BJ (cell line): ENCODE measurements around the gene CAMKMT. TPM values are rescaled to one million over a fixed set of nuclear protein-coding genes. Genes with fewer than 3 reads are reported as not detected.

Experiments
- CTCF ChIA-PET: fragments of 350-600 bp; formaldehyde crosslinking; extraction: SDS; loops from one replicate; lab custom pipeline; 2021; ENCODE audit warnings: antibody characterized with exemption, inconsistent platforms; lab: Yijun Ruan, JAX
- POLR2A ChIA-PET: fragments of 300-600 bp; sonication (Branson Sonifier 250); formaldehyde crosslinking; extraction: SDS; loops from one replicate; lab custom pipeline; 2021; ENCODE audit warnings: antibody characterized with exemption; lab: Charles Lee
- DNase-seq: peaks from one replicate; pipeline ENCODE4 v3.0.0-alpha.2; 2011; ENCODE audit warnings: low read depth
- H3K27me3 ChIP-seq: 2 replicates; pipeline ENCODE4 v1.6.0; 2011; ENCODE audit warnings: low read length; ENCODE audit not compliant: control insufficient read depth, insufficient read depth
- H3K36me3 ChIP-seq: 2 replicates; pipeline ENCODE4 v1.5.1; 2011; ENCODE audit warnings: low read length; ENCODE audit not compliant: control insufficient read depth, insufficient read depth
- H3K4me3 ChIP-seq: 2 replicates; pipeline ENCODE4 v1.5.1; 2011; ENCODE audit warnings: low read depth, mild to moderate bottlenecking, control low read depth, low read length
- polyA plus RNA-seq: library from polyadenylated mRNA; depleted of rRNA; stranded (reverse); fragments of >200 nt; gene quantifications from 2 replicates; pipeline ENCODE4 v1.2.3, GENCODE V29; 2011
- TF ChIP-seq, protein P1 (sequence below): IDR thresholded peaks from 2 replicates; pipeline ENCODE4 v1.5.1; 2011; ENCODE audit warnings: low read depth, mild to moderate bottlenecking, control low read depth, inconsistent platforms, low read length, moderate library complexity; ENCODE audit not compliant: insufficient read depth

CAMKMT gene
- polyA plus RNA-seq, 1 experiment = 2.0 TPM

DNA sequence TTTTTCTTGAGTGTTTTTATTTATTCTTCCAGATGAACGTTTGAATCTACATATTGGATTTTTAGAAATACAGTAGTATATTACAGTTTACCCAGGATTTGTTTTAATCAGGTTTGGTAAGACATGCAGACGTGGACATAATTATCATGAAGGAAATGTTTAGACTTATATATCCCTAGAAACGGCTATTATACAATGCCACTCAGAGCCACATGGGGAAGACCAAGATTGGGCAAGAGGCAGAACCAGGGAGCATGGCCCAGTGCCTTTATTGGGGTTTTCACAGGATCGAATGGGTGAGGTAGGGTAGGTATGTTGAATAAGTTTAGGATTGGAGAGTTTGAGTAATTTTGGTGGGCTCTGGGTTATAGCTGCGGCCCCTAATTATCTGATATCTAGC is 212.2 kb downstream of the CAMKMT start:
- TF ChIP-seq, protein P1, sequence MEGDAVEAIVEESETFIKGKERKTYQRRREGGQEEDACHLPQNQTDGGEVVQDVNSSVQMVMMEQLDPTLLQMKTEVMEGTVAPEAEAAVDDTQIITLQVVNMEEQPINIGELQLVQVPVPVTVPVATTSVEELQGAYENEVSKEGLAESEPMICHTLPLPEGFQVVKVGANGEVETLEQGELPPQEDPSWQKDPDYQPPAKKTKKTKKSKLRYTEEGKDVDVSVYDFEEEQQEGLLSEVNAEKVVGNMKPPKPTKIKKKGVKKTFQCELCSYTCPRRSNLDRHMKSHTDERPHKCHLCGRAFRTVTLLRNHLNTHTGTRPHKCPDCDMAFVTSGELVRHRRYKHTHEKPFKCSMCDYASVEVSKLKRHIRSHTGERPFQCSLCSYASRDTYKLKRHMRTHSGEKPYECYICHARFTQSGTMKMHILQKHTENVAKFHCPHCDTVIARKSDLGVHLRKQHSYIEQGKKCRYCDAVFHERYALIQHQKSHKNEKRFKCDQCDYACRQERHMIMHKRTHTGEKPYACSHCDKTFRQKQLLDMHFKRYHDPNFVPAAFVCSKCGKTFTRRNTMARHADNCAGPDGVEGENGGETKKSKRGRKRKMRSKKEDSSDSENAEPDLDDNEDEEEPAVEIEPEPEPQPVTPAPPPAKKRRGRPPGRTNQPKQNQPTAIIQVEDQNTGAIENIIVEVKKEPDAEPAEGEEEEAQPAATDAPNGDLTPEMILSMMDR = no peak
- CTCF ChIA-PET = interaction anchor here (0.9 to 1.9 kb wide), 2 partner anchors 13 to 14 kb away, joined by 4 to 5 read pairs; no protein-coding TSS in a partner anchor
- H3K4me3 ChIP-seq = no peak overlapping the region
- no peaks in the 10 kb centered on the region for H3K27me3 ChIP-seq
- no peaks in the 10 kb centered on the region for H3K36me3 ChIP-seq
- DNase-seq = no peak
- POLR2A ChIA-PET = no interaction called here

DNA sequence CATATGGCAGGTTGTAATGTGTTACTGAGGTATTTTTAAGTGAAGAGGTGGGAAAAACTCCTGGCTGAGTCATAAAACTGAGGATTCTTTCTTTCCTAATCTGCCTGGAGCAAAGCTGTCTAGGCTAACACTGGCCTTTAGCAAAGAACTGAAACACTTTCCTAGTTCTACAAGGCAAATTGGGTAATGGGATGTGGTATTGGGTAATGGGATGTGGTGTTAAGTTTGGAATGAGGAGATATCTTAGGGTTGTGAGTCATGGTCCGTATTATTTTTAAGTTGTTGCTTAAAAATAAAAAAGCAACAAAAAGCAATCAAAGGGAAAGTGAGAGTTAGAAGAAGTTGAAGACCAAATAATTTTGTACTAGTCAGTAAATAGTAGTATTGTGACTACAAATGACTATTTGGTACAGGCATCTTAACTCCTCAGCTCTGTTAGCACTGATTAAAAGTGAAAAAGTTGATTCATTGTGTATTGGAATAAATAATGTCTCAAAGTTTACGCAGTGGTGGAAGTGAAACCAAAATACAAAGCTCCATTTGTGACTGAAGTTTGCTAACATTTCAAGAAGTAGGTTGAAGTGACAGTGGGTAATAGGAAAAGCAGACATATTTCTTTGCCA is 216.8 kb downstream of the CAMKMT start:
- DNase-seq = peak; percentile 33
- POLR2A ChIA-PET = no interaction called here
- Histone ChIP-seq H3K36me3 (no peaks in the 10 kb centered on the region), H3K27me3 (no peaks in the 10 kb centered on the region), H3K4me3 (no peak overlapping the region)
- TF ChIP-seq, protein P1 = no peak
- CTCF ChIA-PET = interaction anchor here (1.7 kb wide), 1 partner anchor 18 kb away, joined by 4 read pairs; no protein-coding TSS in a partner anchor

DNA sequence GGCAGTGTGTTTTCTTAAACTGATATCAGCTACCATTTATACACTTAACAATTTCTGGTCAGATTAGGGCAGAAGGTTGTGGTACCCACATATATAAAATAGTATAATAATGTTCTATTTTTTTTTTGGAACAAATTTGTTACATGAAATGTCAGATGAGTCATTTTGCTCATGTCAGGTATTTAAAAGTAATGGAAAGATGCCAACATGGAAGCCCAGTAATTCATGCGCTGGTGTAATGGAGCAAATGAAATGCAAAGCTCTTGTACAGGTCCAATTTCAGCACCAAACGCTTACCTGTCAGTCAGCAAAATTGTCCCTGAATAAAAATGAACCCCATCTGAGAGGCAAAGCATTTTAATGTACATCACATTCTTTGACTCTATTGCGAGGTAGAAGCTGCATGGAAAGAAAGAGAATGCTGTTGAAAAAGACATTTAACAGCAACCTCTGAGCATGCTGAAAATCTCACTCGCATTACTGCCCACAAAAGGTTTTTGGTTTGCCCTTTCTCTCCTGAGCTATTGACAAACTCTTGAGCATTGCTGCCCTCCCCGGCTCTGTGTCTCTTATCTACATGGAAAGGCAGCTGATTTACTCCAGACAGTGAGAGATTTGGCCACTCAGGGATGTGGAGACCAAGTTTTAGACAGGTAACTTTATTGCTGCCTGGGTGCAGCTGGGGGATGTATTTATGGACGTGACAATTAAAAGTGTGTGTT is 217.5 kb downstream of the CAMKMT start:
- H3K4me3 ChIP-seq = no peak overlapping the region
- H3K27me3 ChIP-seq = no peaks in the 10 kb centered on the region
- no peaks in the 10 kb centered on the region for H3K36me3 ChIP-seq
- no peak for DNase-seq
- ChIA-PET POLR2A (no interaction called here), CTCF (interaction anchor here (1.7 kb wide), 1 partner anchor 19 kb away, joined by 4 read pairs; no protein-coding TSS in a partner anchor)
- TF ChIP-seq, protein P1 = no peak

DNA sequence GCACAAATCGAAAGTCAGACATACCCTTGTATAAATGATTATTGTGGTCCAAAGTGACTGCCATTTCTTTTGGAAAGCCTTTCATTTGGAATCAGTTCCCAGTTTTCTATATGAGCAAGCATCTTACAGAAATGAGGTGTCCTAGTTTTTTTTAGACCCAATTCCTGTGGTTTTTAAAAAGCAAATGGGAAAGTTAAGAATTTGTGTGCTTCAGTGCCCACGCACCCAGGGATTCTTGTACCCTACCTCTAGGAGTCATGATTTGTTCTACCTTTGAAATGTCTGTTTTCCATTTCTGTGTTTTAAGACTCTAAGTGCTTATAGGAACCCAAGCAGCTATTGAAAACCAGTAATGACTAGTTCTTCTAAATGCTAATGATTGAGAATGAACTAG is 218.1 kb downstream of the CAMKMT start:
- ChIA-PET CTCF (no interaction called here), POLR2A (no interaction called here)

More for the DNA sequence above, 218.1 kb downstream of the CAMKMT start:
- Histone ChIP-seq H3K27me3 (no peaks in the 10 kb centered on the region), H3K4me3 (no peak overlapping the region), H3K36me3 (no peaks in the 10 kb centered on the region)
- TF ChIP-seq, protein P1 = no peak
- no peak for DNase-seq
